SK-N-MC (cell line): ENCODE data around the gene PTGS2.
"Not testable (repeated sequence)": the region's sequence is repeated elsewhere in the genome, so short reads cannot be mapped to it uniquely, and the experiment has no call there.

Experiments used
- EZH2 ChIP-seq: fragments of 200-600 bp; sonication (generic); IDR thresholded peaks from one replicate; pipeline ENCODE4 v1.6.1; 2017; ENCODE audit warnings: antibody characterized with exemption
- FOXP2 ChIP-seq: optimal IDR thresholded peaks from 2 replicates; pipeline ENCODE3; 2011; ENCODE audit warnings: mild to moderate bottlenecking, moderate library complexity; ENCODE audit not compliant: insufficient read depth; ENCODE audit errors: extremely low read length, control extremely low read depth
- POLR2AphosphoS5 ChIP-seq: IDR thresholded peaks from 2 replicates; pipeline ENCODE4 v1.6.1; 2012; ENCODE audit warnings: mild to moderate bottlenecking, low read depth, low read length, borderline replicate concordance

DNA sequence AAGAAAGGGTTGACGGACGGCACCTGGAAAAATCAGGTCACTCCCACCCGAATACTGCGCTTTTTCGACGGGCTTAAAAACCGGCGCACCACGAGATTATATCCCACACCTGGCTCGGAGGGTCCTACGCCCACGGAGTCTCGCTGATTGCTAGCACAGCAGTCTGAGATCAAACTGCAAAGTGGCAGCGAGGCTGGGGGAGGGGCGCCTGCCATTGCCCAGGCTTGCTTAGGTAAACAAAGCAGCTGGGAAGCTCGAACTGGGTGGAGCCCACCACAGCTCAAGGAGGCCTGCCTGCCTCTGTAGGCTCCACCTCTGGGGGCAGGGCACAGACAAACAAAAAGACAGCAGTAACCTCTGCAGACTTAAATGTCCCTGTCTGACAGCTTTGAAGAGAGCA, 42.7 kb downstream of the PTGS2 start:
- not testable (repeated sequence) for TF ChIP-seq POLR2AphosphoS5, FOXP2, EZH2
